ENCODE results near the gene ASH1L.
"Not testable (repeated sequence)": the region's sequence is repeated elsewhere in the genome, so short reads cannot be mapped to it uniquely, and the experiment has no call there.

ASH1L gene

GRCh38 chr1:155294520-155295182 is 268.0 kb downstream of the ASH1L start:
- no peak for DNase-seq (ENCODE audit: low read depth)
- H3K4me3 ChIP-seq (ENCODE audit: low read depth, low read length) = peak overlapping the region; percentile 8
- no peak for TF ChIP-seq CTCF (conservative IDR thresholded peaks at IDR 0.05; ENCODE audit: low read depth, low read length)

- DNase-seq (ENCODE audit: low read depth) = no peak
- TF ChIP-seq CTCF (conservative IDR thresholded peaks at IDR 0.05; ENCODE audit: low read depth, low read length) = no peak
- H3K4me3 ChIP-seq (ENCODE audit: low read depth, low read length) = no peak overlapping the region
These were observed 269.4 kb downstream of the ASH1L start for GRCh38 chr1:155293086-155293749.

- DNase-seq (ENCODE audit: low read depth); H3K4me3 ChIP-seq (ENCODE audit: low read depth, low read length): not testable (repeated sequence)
These were observed 271.6 kb downstream of the ASH1L start for GRCh38 chr1:155291006-155291405.

- DNase-seq (ENCODE audit: low read depth) = no peak
- no peak overlapping the region for H3K4me3 ChIP-seq (ENCODE audit: low read depth, low read length)
- TF ChIP-seq CTCF (conservative IDR thresholded peaks at IDR 0.05; ENCODE audit: low read depth, low read length) = no peak
These were observed 274.5 kb downstream of the ASH1L start for GRCh38 chr1:155287987-155288543.

- no peak for DNase-seq (ENCODE audit: low read depth)
- H3K4me3 ChIP-seq (ENCODE audit: low read depth, low read length) = no peak overlapping the region
- no peak for TF ChIP-seq CTCF (conservative IDR thresholded peaks at IDR 0.05; ENCODE audit: low read depth, low read length)
These were observed 276.1 kb downstream of the ASH1L start for GRCh38 chr1:155286544-155286943.

- no peak for TF ChIP-seq CTCF (conservative IDR thresholded peaks at IDR 0.05; ENCODE audit: low read depth, low read length)
- DNase-seq (ENCODE audit: low read depth) = no peak
- no peak overlapping the region for H3K4me3 ChIP-seq (ENCODE audit: low read depth, low read length)
These were observed 277.0 kb downstream of the ASH1L start for GRCh38 chr1:155285631-155286044.

Measured in choroid plexus epithelial cell (primary cell).